ENCODE data around the gene TXNDC2.

DNA sequence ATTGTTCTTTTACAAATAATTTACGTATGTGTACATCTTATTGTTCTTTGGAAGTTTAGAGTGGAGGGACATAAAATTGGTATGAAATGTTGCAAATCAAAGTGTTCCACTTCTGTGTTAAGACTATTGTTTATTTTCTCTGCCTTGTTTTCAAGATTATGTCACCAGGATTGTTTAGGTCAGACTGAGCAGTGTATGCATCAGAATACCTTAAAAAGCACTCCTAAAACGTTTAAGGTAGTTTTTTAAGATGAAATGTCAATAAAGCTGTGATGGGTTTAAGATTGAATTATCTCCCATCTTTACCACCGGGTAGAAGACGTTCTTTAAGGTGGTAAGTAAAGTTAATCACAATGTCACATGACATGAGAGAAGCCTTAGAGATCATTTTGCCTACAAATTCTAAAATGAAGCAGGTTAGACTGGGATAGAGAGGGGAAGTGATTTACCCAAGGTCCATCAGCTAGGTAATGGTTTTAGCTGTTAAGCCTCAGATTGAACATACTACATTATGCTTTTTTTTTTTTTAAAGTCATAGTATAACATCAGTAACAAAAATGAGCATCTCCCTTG lies 38.7 kb downstream of the TXNDC2 start:
- TF ChIP-seq, protein P1, sequence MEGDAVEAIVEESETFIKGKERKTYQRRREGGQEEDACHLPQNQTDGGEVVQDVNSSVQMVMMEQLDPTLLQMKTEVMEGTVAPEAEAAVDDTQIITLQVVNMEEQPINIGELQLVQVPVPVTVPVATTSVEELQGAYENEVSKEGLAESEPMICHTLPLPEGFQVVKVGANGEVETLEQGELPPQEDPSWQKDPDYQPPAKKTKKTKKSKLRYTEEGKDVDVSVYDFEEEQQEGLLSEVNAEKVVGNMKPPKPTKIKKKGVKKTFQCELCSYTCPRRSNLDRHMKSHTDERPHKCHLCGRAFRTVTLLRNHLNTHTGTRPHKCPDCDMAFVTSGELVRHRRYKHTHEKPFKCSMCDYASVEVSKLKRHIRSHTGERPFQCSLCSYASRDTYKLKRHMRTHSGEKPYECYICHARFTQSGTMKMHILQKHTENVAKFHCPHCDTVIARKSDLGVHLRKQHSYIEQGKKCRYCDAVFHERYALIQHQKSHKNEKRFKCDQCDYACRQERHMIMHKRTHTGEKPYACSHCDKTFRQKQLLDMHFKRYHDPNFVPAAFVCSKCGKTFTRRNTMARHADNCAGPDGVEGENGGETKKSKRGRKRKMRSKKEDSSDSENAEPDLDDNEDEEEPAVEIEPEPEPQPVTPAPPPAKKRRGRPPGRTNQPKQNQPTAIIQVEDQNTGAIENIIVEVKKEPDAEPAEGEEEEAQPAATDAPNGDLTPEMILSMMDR (IDR thresholded peaks at IDR 0.05) = no peak
- no peak for TF ChIP-seq POLR2A (IDR thresholded peaks at IDR 0.05)

All from uterus (tissue), 2 donors.